ENCODE measurements around the gene MILR1.

DNA sequence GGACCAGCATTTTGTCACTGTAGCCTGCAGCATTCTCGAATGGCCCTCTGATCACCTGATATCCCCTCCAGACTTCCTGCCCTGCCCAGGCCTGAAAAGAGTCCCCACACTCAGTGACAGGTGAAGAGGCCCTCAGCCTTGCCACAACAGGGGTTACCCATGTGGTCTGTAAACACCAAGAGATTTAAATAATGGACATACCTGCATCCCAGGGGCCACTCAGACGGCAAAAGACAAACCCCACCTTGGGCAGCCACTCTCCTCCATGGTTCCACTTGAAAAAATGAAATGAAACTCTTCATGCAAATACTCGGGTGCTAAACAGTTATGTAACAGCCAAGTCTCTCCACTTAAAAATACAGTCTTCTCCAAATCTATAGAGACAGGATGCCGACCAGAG is 35.4 kb upstream of the MILR1 start:
- TF ChIP-seq, protein P1, sequence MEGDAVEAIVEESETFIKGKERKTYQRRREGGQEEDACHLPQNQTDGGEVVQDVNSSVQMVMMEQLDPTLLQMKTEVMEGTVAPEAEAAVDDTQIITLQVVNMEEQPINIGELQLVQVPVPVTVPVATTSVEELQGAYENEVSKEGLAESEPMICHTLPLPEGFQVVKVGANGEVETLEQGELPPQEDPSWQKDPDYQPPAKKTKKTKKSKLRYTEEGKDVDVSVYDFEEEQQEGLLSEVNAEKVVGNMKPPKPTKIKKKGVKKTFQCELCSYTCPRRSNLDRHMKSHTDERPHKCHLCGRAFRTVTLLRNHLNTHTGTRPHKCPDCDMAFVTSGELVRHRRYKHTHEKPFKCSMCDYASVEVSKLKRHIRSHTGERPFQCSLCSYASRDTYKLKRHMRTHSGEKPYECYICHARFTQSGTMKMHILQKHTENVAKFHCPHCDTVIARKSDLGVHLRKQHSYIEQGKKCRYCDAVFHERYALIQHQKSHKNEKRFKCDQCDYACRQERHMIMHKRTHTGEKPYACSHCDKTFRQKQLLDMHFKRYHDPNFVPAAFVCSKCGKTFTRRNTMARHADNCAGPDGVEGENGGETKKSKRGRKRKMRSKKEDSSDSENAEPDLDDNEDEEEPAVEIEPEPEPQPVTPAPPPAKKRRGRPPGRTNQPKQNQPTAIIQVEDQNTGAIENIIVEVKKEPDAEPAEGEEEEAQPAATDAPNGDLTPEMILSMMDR (conservative IDR thresholded peaks at IDR 0.05; ENCODE audit: low read depth, low read length) = no peak
- no peak for TF ChIP-seq EZH2 (IDR thresholded peaks at IDR 0.05; ENCODE audit: low read length, unreplicated experiment)
- no peak for TF ChIP-seq EZH2phosphoT487 (IDR thresholded peaks at IDR 0.05; ENCODE audit: borderline replicate concordance, low read length)
